ENCODE results near the gene TXNDC17.
"Not testable (repeated sequence)": the region's sequence is repeated elsewhere in the genome, so short reads cannot be mapped to it uniquely, and the experiment has no call there.

TXNDC17 gene

GRCh38 chr17:6637458-6637840 lies 3.4 kb upstream of the TXNDC17 start:
- DNase-seq: no peak

DNA sequence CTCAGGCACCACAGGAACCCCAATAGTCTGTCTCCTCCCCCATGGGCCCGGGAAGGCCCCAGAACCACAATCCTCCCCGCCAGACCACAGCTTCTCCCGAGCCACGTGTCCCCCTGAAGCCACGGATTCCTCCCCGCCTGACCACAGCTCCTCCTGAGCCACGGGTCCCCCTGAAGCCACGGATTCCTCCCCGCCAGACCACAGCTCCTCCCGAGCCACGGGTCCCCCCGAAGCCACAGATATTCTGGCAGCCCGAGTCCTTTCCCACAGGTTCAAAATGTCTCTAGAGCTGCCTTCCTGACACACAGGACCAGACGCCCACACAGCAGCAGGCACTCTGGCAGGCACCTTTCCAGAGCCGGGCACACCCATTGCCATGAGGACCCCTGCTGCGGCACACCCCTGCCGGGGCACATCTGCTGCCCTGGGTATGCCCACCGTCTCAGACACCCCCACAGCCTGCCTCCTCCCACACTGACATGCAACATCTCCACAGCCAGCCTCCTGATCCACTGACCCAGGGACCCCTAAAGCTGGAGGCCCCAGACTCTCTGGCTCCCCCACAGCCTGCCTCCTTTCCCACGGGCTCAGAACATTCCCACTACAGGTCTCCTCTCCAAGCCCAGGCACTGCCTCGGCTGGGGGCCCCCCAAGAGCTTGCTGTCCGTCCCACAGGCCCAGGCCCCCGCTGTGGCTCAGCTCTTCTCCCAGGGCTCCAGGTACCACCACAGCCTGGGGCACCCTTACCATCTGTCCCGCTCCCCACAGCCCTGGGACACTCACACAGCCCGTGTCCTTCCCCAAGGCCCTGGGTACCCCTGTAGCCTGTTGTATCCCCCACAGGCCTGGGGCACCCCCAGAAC lies 2.6 kb upstream of the TXNDC17 start:
- no peak for DNase-seq

GRCh38 chr17:6639014-6639585 lies 1.8 kb upstream of the TXNDC17 start:
- no peak for DNase-seq

GRCh38 chr17:6639586-6640535 lies 999 bp upstream of the TXNDC17 start:
- DNase-seq: peak; percentile 19

GRCh38 chr17:6641247-6641863 lies 495 bp downstream of the TXNDC17 start:
- no peak for DNase-seq

GRCh38 chr17:6642592-6642991 lies 1.7 kb downstream of the TXNDC17 start:
- DNase-seq: no peak

DNA sequence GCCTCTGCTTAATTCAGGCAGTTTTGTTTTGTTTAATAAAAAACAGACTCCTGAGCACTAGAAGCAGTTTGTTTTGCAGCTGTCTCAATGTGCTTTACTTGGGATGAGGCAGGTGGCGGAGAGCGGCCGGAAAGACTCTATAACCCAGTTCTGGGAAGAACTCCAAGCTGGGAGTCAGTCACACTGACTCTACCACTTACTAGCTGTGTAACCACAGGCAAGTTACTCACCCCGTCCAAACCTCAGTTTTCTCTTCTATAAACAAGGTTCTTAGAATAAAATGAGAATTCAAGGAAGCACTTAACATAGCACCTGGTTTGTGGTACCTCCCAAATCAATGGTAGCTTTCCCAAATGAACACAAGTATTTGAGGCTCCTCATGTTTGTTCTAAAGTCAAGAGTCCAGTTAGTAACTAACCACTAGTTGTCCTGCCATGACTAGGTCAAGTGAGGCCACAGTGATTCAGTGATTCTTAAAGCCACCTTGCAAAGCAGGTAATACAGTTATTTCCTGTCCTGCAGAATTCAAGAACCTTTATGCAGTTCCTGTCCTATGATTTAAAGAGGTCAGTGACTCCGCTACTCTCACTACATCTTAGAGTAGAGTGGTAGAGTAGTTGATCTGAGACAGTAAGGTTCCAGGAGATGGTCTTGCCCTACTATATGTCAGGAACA lies 2.7 kb downstream of the TXNDC17 start:
- DNase-seq: no peak

GRCh38 chr17:6648181-6648580 lies 7.3 kb downstream of the TXNDC17 start:
- no peak for DNase-seq

GRCh38 chr17:6651354-6651918 lies 10.6 kb downstream of the TXNDC17 start, which contains the start of the genes C17orf100 and MED31:
C17orf100 (plus strand) TSS chr17:6651762; CDS start chr17:6651914, 152 bp downstream.
MED31 (minus strand) TSS chr17:6651605; CDS start chr17:6651528, 77 bp downstream.
- DNase-seq: peak; percentile 95

DNA sequence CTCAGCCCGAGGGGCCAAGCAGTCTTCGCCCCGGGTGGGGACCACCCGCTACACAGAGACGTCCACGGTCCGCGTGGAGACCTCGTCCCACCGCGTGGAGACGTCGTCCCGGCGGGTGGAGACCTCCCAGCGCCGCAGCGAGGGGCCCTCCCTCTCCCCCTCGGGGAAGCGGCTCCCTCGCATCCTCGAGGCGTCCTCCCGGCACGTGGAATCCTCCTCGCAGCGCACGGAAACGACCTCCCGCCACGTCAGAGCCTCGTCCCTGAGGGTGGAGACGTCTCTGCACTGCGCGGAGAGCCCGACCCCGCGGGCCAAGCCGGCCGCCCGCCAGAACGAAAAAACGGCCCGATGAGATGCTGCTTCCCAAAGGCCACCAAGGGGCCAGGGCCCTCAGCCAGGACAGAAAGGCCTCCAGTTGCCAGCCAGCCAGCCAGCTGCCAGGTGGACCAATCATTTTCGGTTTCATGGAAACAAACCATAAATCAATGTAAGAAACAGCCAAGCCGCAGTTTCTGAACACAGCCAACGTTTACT lies 11.1 kb downstream of the TXNDC17 start:
- no peak for DNase-seq

GRCh38 chr17:6654841-6655731 lies 14.2 kb downstream of the TXNDC17 start:
- DNase-seq: no peak

DNA sequence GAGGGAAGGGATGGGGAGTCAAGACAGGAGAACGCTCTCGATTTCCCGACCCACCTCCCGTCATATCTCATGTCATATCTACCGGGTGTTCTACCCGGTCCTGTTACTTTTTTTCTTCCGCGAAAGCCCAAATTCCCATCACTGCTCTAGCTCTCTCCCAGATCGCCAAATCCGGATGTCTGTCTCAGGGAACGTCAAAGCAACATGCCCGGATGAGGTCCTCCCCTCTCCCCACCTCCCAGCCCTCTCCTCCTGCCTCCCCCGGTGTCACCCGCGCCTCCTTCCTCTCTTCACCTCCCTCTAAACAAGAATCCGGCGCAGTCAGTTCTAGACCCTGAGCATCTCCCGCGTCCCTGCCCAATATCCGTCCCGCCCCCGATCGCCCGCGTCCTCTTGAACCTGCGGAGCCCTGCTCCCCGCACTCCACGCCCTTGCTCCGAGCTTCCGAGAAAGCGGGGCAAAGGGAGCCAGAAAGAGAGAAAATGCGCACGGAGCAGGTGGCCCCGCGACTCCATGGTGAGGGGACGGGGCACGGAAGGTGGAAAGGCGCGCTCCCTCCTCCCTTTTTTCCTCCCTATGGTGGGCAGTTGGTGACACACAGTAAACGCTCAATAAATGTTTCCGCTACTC lies 15.0 kb downstream of the TXNDC17 start:
- not testable (repeated sequence) for DNase-seq

GRCh38 chr17:6656797-6657632 lies 16.2 kb downstream of the TXNDC17 start:
- peak; percentile 57 for DNase-seq

DNA sequence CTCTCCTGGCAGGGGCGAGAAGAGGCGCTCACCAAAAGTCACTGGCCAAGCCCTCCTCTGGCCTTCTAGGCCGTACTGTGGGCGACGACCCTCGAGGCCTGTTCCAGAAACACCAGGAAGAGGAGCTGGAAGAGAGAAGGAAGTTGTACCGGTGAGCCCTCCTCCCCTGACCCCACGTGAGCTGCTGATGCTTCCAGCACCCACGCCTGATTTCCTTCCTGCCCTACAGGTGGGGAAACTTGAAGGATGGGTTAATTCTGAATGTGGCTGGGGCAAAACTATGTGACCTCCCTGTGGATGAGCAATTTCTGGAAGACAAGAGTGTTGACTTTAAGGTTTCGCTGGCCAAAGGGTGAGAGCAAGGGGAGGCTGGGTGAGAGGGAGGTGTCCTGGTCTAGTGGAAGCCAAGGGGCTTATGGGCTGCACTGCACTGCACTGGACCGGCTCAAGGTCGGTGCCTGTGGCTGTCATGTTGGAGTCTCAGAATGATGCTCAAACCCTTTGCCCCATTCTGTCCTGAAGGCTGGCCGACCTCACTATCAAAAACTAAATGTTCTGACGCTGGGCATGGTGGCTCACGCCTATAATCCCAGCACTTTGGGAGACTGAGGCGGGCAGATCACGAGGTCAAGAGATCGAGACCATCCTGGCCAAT lies 16.9 kb downstream of the TXNDC17 start:
- DNase-seq: no peak

GRCh38 chr17:6658411-6658810 lies 17.6 kb downstream of the TXNDC17 start:
- not testable (repeated sequence) for DNase-seq

DNA sequence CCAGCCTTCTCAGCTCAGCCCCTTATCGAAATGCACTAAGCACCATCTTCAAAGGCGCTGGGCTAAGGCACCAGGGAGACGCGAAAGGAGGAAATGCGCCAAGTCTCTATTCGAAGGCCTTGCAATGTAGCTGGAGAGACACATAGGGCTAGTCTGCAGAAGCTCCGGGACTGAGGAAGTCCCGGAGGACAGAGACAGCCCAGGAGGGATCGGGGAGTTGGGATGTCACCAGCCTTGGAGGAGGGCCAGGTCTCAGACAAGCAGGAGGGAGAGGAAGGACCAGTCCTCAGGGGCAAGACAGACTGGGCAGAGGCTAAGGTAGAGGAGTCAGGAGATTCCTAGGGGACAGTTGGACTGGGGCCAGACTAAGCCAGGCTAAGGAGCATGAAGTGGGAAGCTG lies 19.2 kb downstream of the TXNDC17 start:
- no peak for DNase-seq

DNA sequence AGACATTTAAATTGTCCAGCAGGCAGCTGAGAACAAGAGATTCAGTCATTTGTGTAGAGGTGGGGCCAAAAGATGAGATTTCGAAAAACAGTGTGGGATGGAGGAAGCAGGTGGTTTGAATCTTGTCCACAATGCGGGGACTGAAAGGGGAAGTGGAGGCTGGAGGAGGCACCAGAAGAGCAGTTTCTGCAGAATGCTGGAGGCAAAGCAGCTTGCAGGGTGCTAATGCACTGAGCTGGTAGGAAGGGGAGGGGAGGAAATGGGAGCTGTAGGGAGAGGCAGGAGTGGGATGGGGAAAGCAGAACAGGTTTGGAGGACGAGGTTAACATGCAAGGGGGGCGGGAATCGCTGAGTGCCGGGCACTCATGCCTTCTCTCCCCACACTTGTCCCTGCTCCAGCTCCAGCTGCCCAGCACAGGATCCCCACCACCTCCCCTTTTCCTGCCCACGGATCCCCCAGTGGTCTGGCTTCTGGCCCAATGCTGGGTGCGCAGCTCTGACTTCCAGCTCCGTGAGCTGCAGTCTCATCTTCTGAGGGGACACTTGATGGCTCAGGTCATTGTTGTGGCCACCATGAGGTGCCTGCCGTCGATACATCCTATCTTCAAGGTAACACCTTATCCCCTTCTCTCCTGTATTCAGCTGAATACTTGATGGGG lies 20.1 kb downstream of the TXNDC17 start:
- no peak for DNase-seq

GRCh38 chr17:6661464-6661848 lies 20.6 kb downstream of the TXNDC17 start:
- no peak for DNase-seq

All from CD4-positive, alpha-beta T cell treated with Interleukin-4 for 4 hours (primary cell).